WTC11 (cell line): Measurements from ENCODE around the gene FAM193B.

Source experiments
- CTCF ChIP-seq: fragments of 200-600 bp; IDR thresholded peaks from 2 replicates; pipeline ENCODE4 v1.8.0; 2022; ENCODE audit warnings: antibody characterized with exemption
- FOXP1 ChIP-seq: sonication (generic); formaldehyde crosslinking; IDR thresholded peaks from 2 replicates; pipeline ENCODE4 v1.8.0; 2022; ENCODE audit warnings: missing genetic modification reagents, mild to moderate bottlenecking, moderate library complexity, borderline replicate concordance
- JUN ChIP-seq: sonication (generic); formaldehyde crosslinking; IDR thresholded peaks from 2 replicates; pipeline ENCODE4 v1.8.0; 2023; ENCODE audit warnings: mild to moderate bottlenecking, missing genetic modification reagents
- MLX ChIP-seq: sonication (generic); formaldehyde crosslinking; IDR thresholded peaks from 2 replicates; pipeline ENCODE4 v1.8.1; 2023; ENCODE audit warnings: mild to moderate bottlenecking, missing genetic modification reagents, moderate library complexity
- TEAD4 ChIP-seq: sonication (generic); formaldehyde crosslinking; IDR thresholded peaks from 2 replicates; pipeline ENCODE4 v1.8.0; 2022; ENCODE audit warnings: mild to moderate bottlenecking, missing genetic modification reagents

- TF ChIP-seq TEAD4 (CRISPR knock-in tag) (no peak), FOXP1 (CRISPR knock-in tag) (no peak), CTCF (no peak), MLX (no peak), JUN (CRISPR knock-in tag) (no peak)
Measured at GRCh38 chr5:177575488-177575887, 21.1 kb upstream of the FAM193B start.
